GM19099 (cell line): ENCODE measurements around the gene SLC22A12.

Experiments used
- POLR2A ChIP-seq: IDR thresholded peaks from 3 replicates; pipeline ENCODE4 v1.6.1; 2011; ENCODE audit warnings: low read depth; ENCODE audit not compliant: insufficient read length; ENCODE audit errors: extremely low read depth

SLC22A12 gene

GRCh38 chr11:64603411-64604110, 12.5 kb downstream of the SLC22A12 start:
- TF ChIP-seq POLR2A = no peak

GRCh38 chr11:64604458-64605243, 13.6 kb downstream of the SLC22A12 start:
- no peak for TF ChIP-seq POLR2A

GRCh38 chr11:64605244-64605560, 14.2 kb downstream of the SLC22A12 start:
- no peak for TF ChIP-seq POLR2A

GRCh38 chr11:64605656-64606585, 14.9 kb downstream of the SLC22A12 start:
- no peak for TF ChIP-seq POLR2A

DNA sequence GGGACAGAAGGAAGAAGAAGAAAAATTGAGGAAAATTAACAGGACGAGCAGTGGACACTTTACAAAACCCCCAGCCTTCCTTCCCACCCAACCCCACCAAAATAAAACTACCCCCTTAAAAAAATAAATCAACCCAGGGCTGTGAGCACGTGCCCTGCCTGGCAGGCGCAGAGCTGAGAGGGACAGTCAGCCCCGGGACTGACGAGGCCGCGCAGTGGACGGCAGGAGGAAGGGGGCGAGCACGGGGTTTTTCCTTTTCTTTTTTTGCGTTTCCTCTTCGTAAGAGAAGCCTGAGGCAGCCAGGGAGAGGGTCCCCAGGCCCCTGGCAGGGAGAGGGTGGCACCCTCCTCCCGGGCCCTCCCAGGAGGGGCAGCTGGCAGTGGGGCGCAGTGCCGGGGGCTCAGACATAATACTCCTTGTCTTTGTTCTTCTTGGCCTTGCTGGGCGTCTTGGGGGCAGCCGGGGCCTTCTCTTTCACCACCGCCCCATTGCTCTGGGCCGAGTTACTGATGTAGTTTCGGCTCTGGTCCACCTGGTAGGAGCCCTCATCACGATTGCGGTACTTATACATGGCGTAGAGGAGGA, 15.9 kb downstream of the SLC22A12 start:
- TF ChIP-seq POLR2A = no peak

DNA sequence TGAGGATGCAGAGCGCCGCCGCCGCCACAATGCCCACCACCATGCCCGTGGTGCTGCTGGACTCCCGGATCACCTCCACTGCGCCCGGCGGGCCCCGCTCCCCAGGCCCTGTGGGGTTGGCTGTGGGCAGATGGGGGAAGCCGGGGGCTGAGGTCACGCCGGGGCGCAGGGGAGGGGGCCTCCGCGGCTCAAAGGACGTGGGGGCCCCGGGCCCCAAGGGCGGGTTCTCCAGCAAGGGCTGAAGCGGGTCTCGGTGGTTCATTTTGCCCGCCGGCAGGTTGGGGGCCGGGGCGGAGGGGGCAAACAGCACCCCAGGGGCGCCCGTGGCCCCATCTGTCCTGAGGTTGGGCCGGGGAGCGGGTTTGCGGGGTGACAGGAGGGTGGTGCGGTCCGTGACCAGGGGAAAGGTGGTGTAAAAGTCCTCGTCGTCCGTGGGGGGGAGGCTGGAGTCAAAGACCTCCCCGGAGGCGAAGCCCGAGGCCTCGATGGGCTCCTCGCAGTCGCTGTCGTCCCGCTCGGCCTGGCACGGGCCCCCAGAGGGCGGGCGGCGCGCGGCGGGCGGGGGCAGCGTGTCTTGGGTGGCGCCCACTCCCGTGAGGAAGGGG, 16.5 kb downstream of the SLC22A12 start:
- TF ChIP-seq POLR2A = no peak

GRCh38 chr11:64608046-64608445, 17.0 kb downstream of the SLC22A12 start:
- no peak for TF ChIP-seq POLR2A

DNA sequence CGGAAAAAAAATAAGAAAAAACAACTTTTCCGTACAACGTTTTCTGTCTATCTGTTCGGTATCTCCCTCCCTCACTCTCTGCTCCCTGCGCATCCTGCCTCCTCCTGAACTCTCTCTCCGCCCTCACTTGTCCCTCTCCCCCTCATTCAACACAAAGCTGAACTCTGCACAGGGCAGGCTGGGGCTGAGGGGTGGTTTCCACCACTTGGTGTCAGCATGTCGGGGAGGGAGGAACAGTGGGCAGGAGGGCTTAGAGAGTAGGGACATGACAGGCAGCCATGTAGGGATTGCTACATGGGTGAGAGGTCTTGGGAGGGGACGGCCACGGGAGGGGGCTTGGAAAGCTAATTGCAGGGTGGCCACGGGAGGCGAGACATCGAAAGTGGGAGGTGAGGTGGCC, 17.6 kb downstream of the SLC22A12 start:
- no peak for TF ChIP-seq POLR2A

DNA sequence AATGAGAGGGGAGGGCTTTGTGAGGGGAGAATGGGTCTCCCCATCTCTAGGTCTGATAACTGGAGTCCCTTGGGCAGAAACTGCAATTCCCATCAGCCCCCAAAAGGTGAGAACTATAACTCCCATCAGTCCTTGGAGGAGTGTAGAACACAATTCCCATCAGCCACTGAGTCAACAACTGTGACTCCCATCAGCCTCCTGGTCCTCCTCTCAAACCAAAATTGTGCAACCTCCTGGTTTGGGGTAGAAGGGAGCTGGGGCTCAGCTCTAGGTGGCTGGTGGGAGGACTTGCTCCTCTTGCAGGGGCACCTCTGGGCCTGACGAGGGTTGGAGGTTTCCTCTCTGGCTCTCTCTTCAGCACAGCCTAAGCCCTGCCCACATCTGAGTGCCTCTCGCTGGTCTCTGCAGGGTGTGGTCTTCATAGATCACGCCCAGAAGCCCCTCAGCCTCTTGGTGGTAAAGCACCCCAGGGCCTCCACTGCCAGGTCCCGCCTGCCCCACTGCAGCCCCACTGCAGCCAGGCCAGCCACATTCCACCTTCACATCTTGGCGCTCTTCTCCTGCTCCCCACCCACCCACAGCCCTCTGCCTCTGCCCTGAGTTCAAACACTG, 18.5 kb downstream of the SLC22A12 start:
- TF ChIP-seq POLR2A = no peak

- TF ChIP-seq POLR2A = no peak
These were observed 19.6 kb downstream of the SLC22A12 start for GRCh38 chr11:64610596-64610995.

- no peak for TF ChIP-seq POLR2A
These were observed 20.2 kb downstream of the SLC22A12 start for GRCh38 chr11:64611176-64611575.

DNA sequence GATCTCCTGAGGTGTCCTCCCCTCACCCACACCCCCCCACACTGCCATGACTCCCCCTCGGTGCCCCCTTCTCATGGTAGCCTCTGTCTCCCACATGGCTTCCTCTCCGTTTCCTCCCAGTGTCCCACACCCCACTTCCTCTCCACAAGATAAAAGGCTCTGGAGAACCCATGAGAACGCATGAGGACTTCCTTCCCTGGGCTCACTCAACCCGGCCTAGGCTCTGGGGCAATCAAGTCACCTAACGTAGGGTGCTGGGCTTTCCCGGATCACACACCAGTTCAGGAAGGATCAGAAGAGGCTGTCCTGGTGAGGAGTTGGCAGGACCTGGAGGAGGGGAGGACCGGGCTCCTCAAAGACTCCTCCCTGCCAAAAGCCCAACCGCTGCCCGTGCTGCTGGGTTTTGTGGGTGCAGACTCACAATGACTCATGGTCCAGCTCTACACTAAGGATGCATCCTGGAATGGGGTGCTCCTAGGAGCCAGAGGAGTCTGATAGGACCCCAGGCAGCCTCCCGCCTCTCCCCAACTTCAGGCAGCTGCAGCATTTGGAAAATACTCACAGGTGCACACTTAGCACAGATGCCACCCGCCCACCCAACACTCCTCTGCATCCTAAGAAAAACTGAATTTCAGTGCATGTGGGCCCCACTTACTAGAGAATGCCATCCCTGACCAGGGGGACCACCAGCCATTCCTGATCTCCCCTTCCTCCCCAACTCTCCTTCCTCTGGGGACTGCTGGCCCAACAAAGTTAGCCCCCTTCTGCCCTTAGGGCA, 21.0 kb downstream of the SLC22A12 start:
- TF ChIP-seq POLR2A = no peak

- TF ChIP-seq POLR2A = no peak
These were observed 22.6 kb downstream of the SLC22A12 start for GRCh38 chr11:64613648-64614047.

DNA sequence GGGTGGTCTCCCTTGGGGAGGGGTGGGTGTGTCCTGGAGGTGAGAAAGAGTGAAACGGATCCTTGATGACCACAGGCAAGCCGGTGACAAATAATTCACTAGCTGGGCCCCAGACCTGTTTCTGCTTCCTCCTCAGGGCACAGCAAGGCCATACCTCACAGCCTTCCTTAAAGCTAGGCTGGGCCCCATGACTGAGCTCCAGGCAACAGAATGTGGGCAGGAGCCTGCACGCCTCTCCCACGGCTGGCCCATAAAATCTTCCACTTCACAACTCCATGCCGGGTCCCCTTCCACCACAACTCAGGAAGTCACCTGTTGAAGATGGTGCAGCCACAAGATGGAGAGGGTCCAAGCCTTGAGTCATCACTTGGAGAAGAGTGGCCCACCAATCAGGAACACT, 23.9 kb downstream of the SLC22A12 start:
- no peak for TF ChIP-seq POLR2A

DNA sequence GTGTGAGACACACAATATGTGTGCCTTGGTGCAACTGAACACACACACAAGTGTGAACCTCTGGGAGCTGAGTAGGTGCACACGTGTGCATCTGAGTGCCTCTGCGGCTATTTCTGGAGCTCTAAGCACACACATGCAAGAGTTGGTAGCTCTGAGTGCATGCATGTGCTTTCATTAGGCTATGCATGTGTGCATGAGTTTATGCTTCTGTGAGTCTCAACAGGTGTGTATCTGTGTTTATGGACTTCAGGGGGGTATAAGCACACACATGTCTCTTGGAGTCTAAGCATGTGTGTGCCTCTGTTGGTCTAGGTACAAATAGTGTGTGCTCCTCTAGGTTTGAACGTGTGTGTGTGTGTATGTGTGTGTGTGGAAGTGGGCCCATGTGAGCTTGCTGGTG, 25.8 kb downstream of the SLC22A12 start:
- no peak for TF ChIP-seq POLR2A
